GM12872 (cell line): ENCODE data around the gene TRDMT1.

Experiments used
- TF ChIP-seq, protein P1 (sequence below): IDR thresholded peaks from 3 replicates; pipeline ENCODE4 v1.5.1; 2011; ENCODE audit warnings: low read depth, mild to moderate bottlenecking, low read length, moderate library complexity; ENCODE audit not compliant: insufficient read depth

The TRDMT1 gene, protein sequence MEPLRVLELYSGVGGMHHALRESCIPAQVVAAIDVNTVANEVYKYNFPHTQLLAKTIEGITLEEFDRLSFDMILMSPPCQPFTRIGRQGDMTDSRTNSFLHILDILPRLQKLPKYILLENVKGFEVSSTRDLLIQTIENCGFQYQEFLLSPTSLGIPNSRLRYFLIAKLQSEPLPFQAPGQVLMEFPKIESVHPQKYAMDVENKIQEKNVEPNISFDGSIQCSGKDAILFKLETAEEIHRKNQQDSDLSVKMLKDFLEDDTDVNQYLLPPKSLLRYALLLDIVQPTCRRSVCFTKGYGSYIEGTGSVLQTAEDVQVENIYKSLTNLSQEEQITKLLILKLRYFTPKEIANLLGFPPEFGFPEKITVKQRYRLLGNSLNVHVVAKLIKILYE

DNA sequence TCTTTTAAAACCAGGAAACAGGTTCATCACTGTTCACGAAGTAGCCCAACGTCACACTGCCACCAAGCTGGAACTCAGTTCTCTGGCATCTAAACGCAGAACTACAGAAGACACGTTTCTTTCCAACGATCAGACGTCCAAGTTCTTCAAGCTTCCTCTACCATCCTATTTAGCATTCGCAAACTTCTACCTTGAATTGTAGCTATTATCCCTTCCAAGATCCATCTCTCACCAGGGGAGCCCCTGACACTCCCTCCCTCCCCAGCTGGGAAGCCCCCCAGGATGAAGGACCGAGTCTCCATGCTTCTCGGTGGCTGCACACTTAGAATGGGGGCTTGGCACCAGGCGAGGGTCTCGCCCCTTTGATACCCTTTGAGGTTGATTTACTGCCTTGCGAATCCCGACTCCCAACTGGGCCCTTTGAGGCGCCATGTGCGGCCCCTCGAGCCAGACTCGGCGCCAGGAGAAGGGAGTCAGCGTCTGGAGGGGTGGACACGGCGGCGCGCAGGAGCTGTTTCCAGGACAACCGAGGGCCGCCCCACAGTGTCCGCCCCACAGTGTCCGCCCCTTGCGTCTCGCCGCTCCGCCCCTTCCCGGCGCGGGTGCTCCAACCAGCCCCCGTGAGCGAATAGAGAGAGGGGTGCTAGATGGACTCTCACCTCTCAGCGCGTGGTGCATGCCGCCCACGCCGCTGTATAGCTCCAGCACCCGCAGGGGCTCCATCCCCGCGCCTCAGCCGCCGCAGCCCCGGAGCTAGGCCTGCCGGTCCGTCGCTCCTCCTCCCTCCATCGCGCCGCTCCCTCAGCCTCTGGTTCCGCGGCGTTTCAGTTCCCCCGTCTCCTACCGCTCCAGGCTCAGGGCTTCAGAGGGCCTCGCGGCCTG lies at the start of gene TRDMT1:
TSS of gene TRDMT1 (minus strand) at position 761 of the 882 bp plus-strand sequence. CDS start at position 723, 38 bp downstream.
- TF ChIP-seq, protein P1, sequence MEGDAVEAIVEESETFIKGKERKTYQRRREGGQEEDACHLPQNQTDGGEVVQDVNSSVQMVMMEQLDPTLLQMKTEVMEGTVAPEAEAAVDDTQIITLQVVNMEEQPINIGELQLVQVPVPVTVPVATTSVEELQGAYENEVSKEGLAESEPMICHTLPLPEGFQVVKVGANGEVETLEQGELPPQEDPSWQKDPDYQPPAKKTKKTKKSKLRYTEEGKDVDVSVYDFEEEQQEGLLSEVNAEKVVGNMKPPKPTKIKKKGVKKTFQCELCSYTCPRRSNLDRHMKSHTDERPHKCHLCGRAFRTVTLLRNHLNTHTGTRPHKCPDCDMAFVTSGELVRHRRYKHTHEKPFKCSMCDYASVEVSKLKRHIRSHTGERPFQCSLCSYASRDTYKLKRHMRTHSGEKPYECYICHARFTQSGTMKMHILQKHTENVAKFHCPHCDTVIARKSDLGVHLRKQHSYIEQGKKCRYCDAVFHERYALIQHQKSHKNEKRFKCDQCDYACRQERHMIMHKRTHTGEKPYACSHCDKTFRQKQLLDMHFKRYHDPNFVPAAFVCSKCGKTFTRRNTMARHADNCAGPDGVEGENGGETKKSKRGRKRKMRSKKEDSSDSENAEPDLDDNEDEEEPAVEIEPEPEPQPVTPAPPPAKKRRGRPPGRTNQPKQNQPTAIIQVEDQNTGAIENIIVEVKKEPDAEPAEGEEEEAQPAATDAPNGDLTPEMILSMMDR = no peak

DNA sequence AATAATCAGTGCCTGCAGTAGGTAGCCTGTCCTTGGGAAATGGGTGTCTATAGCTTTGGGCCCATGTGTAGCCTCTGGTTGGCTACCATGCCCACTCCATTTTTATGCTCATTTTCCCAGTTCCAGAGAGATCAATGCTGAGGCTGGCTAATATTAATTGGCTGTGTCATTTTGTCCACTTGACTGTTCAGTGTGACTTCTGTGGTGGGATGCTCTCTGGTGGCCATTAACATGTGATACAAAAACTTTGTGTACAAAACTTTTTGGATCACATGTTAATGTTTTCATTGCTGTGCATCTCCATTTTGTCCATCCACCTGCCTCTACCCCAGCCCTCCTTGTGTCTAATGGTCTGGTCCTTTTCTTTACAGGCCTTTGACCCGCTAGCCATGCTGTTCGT lies 49.3 kb upstream of the TRDMT1 start:
- TF ChIP-seq, protein P1 = no peak

DNA sequence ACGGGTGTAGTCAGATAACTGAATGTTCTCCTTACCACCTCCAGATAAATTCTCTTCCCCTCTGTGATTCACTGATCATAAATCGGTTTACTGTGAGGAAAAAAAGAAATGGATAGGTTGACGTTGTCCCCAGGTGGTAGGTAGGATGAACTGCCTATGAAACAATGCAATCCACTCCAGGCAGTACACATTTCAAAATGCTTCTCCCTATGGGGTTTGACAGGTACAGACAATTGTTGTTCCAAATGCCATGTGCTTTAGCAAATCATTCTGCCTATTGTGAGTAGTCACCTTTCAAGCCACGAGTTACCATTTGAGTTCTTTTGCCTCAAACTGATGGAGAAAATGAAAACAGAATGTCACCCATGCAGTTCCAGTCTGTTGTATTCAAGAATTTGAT lies 48.3 kb upstream of the TRDMT1 start:
- TF ChIP-seq, protein P1 = peak; percentile 61

DNA sequence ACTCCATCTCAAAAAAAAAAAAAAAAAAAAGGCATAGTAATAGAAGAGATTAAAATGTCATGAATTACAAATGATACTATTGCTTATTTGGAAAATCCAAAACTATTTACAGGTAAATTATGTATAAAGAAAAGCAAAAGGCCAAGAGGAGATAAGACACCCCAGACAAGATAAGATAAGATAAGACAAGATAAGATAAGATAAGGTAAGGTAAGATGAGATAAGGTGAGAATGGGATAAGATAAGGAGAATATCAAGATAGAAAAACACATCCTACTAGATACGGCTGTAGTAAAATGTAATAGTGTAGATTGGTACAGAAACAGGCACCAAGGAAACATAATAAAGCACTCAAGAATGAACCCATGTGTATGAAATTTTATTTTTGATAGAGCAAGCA lies 47.5 kb upstream of the TRDMT1 start:
- TF ChIP-seq, protein P1 = no peak

DNA sequence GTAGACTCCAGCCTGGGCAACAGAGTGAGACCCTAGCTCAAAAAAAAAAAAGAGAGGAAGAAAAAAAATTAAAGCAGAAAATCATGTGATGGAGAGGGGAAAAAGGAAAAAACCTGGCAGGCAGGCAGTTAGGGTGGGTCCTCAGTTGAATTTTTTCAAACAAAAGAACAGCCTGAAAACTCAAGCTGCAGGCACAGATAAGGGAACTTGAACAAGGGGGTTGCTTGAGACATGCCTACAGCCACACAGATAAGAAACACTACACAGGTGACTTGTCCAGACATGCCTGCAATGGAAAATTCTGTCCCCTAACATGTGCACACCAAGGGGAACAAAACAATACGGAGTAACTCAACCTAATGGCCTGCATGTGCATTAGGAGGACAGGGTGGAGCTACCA lies 45.7 kb upstream of the TRDMT1 start:
- TF ChIP-seq, protein P1 = no peak

DNA sequence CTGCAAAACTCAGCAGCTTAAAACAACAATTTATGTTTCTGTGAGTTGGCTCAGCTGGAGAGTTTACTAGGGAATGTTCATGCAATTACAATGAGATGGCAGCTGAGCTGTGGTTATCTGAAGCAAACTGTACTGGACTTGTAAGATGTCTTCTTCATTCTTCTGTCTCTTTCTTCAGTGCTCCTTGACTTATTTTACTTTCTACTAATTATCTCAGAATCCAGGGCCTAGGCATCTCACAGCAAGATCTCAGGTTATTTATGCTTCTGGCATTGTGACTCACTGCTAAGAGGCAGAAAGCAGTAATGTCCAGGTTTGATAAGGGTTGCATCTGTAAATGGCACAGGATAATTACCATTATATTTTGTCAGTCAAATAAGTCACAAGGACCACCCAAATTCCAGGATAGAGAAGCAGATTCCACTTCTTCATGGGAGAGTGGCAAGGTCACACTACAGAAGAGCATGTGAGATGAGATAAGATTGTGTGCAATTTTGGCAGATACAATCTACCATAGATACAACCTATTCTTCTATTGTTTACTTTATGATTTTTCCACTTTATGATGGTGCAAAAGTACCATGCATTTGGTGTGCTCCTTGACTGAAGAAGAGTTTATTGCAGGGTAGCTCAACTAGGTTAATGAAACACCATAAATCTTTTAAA lies 43.4 kb upstream of the TRDMT1 start:
- TF ChIP-seq, protein P1 = no peak

DNA sequence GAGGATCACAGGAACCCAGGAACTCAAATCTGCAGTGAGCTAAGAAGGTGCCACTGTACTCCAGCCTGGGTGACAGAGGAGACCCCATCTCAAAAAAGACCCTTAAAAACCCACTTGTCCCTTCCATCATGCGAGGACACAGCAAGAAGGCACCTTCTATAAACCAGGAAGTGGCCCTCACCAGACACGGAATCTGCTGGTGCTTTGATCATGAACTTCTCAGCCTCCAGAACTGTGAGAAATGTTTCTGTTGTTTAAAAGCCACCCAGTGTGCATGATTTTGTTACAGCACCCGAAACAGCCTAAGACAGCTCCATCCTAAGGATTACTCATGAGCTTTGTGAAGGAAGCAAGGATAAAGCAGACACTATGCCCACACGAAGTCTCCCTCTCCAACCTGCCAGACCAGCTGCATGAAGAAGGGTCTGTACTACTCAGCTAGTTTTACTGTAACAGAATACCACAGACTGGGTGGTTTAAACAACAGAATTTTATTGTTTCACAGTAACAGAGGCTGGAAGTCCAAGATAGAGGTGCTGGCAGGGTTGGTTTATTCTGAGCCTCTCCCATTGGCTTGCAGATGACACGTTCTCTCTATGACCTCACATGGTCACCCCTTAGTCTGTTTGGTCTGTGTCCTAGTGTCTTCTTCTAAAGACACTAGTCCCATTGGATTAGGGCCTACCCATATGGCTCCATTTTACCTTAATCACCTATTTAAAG lies 40.3 kb upstream of the TRDMT1 start:
- TF ChIP-seq, protein P1 = no peak
